ENCODE results near the gene ACTN3. TPM values are rescaled to one million over a fixed set of nuclear protein-coding genes. Genes with fewer than 3 reads are reported as not detected.

ACTN3 gene
- total RNA-seq, 1 donor from 2014 or later = not detected

- FAIRE-seq (no peak), DNase-seq (ENCODE audit: low read depth) (no peak)
- no peak overlapping the region for H3K4me3 ChIP-seq (ENCODE audit: low read depth, low read length)
- peaks cover 1% of the 10 kb centered on the region for H3K27me3 ChIP-seq (ENCODE audit: control insufficient read depth, insufficient read depth, low read length)
- TF ChIP-seq CTCF (IDR thresholded peaks at IDR 0.05; ENCODE audit: insufficient read depth, low read length, severe bottlenecking) = no peak
- no peaks in the 10 kb centered on the region for H3K36me3 ChIP-seq (ENCODE audit: control insufficient read depth, insufficient read depth, low read length)
These were observed 12.6 kb downstream of the ACTN3 start for GRCh38 chr11:66559142-66559865.

- Histone ChIP-seq H3K4me3 (ENCODE audit: low read depth, low read length) (no peak overlapping the region), H3K27me3 (ENCODE audit: control insufficient read depth, insufficient read depth, low read length) (peaks cover 1% of the 10 kb centered on the region), H3K36me3 (ENCODE audit: control insufficient read depth, insufficient read depth, low read length) (no peaks in the 10 kb centered on the region)
- FAIRE-seq = no peak
- DNase-seq (ENCODE audit: low read depth) = no peak
- no peak for TF ChIP-seq CTCF (IDR thresholded peaks at IDR 0.05; ENCODE audit: insufficient read depth, low read length, severe bottlenecking)
These were observed 13.4 kb downstream of the ACTN3 start for GRCh38 chr11:66559866-66560676.

GRCh38 chr11:66561178-66561974 lies 14.7 kb downstream of the ACTN3 start:
- no peak for FAIRE-seq
- H3K4me3 ChIP-seq (ENCODE audit: low read depth, low read length) = no peak overlapping the region
- peaks cover 1% of the 10 kb centered on the region for H3K27me3 ChIP-seq (ENCODE audit: control insufficient read depth, insufficient read depth, low read length)
- DNase-seq (ENCODE audit: low read depth) = no peak
- no peak for TF ChIP-seq CTCF (IDR thresholded peaks at IDR 0.05; ENCODE audit: insufficient read depth, low read length, severe bottlenecking)
- H3K36me3 ChIP-seq (ENCODE audit: control insufficient read depth, insufficient read depth, low read length) = no peaks in the 10 kb centered on the region

GRCh38 chr11:66561975-66562248 lies 15.2 kb downstream of the ACTN3 start:
- Histone ChIP-seq H3K4me3 (ENCODE audit: low read depth, low read length) (no peak overlapping the region), H3K36me3 (ENCODE audit: control insufficient read depth, insufficient read depth, low read length) (no peaks in the 10 kb centered on the region), H3K27me3 (ENCODE audit: control insufficient read depth, insufficient read depth, low read length) (peaks cover 2% of the 10 kb centered on the region)
- DNase-seq (ENCODE audit: low read depth) = no peak
- no peak for FAIRE-seq
- TF ChIP-seq CTCF (IDR thresholded peaks at IDR 0.05; ENCODE audit: insufficient read depth, low read length, severe bottlenecking) = no peak

- no peak for TF ChIP-seq CTCF (IDR thresholded peaks at IDR 0.05; ENCODE audit: insufficient read depth, low read length, severe bottlenecking)
- no peak overlapping the region for H3K4me3 ChIP-seq (ENCODE audit: low read depth, low read length)
- DNase-seq (ENCODE audit: low read depth) = no peak
- no peaks in the 10 kb centered on the region for H3K36me3 ChIP-seq (ENCODE audit: control insufficient read depth, insufficient read depth, low read length)
- H3K27me3 ChIP-seq (ENCODE audit: control insufficient read depth, insufficient read depth, low read length) = peaks cover 3% of the 10 kb centered on the region
- FAIRE-seq = no peak
These were observed 15.6 kb downstream of the ACTN3 start for GRCh38 chr11:66562275-66562674.
